Brain microvascular endothelial cell (primary cell): ENCODE data around the gene MAGEA1.
"Not testable (repeated sequence)": the region's sequence is repeated elsewhere in the genome, so short reads cannot be mapped to it uniquely, and the experiment has no call there.

ENCODE experiments used
- DNase-seq: peaks from one replicate; pipeline ENCODE4 v3.0.0-alpha.2; 2020
- H3K27ac ChIP-seq: fragments of 250-450 bp; sonication (Bioruptor Pico); 2 replicates; pipeline ENCODE4 v1.5.1; 2020; ENCODE audit warnings: mild to moderate bottlenecking, moderate library complexity
- H3K27me3 ChIP-seq: fragments of 250-450 bp; sonication (Bioruptor Pico); replicated peaks from 2 replicates; pipeline ENCODE4 v1.5.1; 2020; ENCODE audit warnings: mild to moderate bottlenecking
- H3K36me3 ChIP-seq: fragments of 250-450 bp; sonication (Bioruptor Pico); replicated peaks from 2 replicates; pipeline ENCODE4 v1.5.1; 2020; ENCODE audit warnings: mild to moderate bottlenecking
- H3K4me3 ChIP-seq: 2 replicates; pipeline ENCODE4 v1.5.1; 2011; ENCODE audit warnings: low read depth, mild to moderate bottlenecking, control low read depth, low read length, moderate library complexity
- CTCF ChIP-seq: IDR thresholded peaks from 2 replicates; pipeline ENCODE4 v1.5.1; 2011; ENCODE audit warnings: low read depth, mild to moderate bottlenecking, moderate library complexity, low read length, control low read depth, inconsistent platforms; ENCODE audit errors: missing control alignments
- in situ Hi-C: cut with HindIII; loops from 2 replicates; pipeline ENCODE4 v1.10.0; 2017; ENCODE audit warnings: low sequenced_read_pairs, low pct_ligation_motif_present

MAGEA1 gene

GRCh38 chrX:153161952-153162351 lies 17.1 kb upstream of the MAGEA1 start:
- no peak for TF ChIP-seq CTCF

GRCh38 chrX:153164733-153165132 lies 14.4 kb upstream of the MAGEA1 start:
- Histone ChIP-seq H3K27ac (no peak overlapping the region), H3K36me3 (no peaks in the 10 kb centered on the region), H3K27me3 (no peaks in the 10 kb centered on the region), H3K4me3 (no peak overlapping the region)
- in situ Hi-C loops: no loop called here
- no peak for TF ChIP-seq CTCF
- no peak for DNase-seq

More at GRCh38 chrX:153161952-153162351, 17.1 kb upstream of the MAGEA1 start:
- H3K27ac ChIP-seq: no peak overlapping the region
- H3K27me3 ChIP-seq: no peaks in the 10 kb centered on the region
- no peak for DNase-seq
- no peaks in the 10 kb centered on the region for H3K36me3 ChIP-seq
- in situ Hi-C loops: no loop called here
- H3K4me3 ChIP-seq: no peak overlapping the region

GRCh38 chrX:153168423-153168822 lies 10.7 kb upstream of the MAGEA1 start:
- H3K36me3 ChIP-seq, H3K27ac ChIP-seq, in situ Hi-C loops, H3K4me3 ChIP-seq, H3K27me3 ChIP-seq, DNase-seq: not testable (repeated sequence)

- H3K27ac ChIP-seq: no peak overlapping the region
- no peak overlapping the region for H3K4me3 ChIP-seq
- no peak for TF ChIP-seq CTCF
- no peak for DNase-seq
- in situ Hi-C loops: no loop called here
- no peaks in the 10 kb centered on the region for H3K36me3 ChIP-seq
- H3K27me3 ChIP-seq: no peaks in the 10 kb centered on the region
Observed at GRCh38 chrX:153181822-153182221, 2.7 kb downstream of the MAGEA1 start.

GRCh38 chrX:153184787-153185186 lies 5.7 kb downstream of the MAGEA1 start:
- no peaks in the 10 kb centered on the region for H3K27me3 ChIP-seq
- in situ Hi-C loops: no loop called here
- TF ChIP-seq CTCF: no peak
- H3K27ac ChIP-seq: no peak overlapping the region
- DNase-seq: no peak
- H3K36me3 ChIP-seq: no peaks in the 10 kb centered on the region
- H3K4me3 ChIP-seq: no peak overlapping the region

- Histone ChIP-seq H3K27me3 (no peaks in the 10 kb centered on the region), H3K27ac (no peak overlapping the region), H3K36me3 (no peaks in the 10 kb centered on the region), H3K4me3 (no peak overlapping the region)
- DNase-seq: no peak
- in situ Hi-C loops: no loop called here
- TF ChIP-seq CTCF: no peak
Observed at GRCh38 chrX:153190381-153190780, 11.3 kb downstream of the MAGEA1 start.

- TF ChIP-seq CTCF: no peak
- no peak overlapping the region for H3K4me3 ChIP-seq
- no peak for DNase-seq
- no peak overlapping the region for H3K27ac ChIP-seq
- in situ Hi-C loops: no loop called here
- no peaks in the 10 kb centered on the region for H3K27me3 ChIP-seq
- H3K36me3 ChIP-seq: no peaks in the 10 kb centered on the region
Observed at GRCh38 chrX:153200462-153200861, 21.4 kb downstream of the MAGEA1 start.
